Natural killer cell (primary cell): Measurements from ENCODE around the gene SLC29A1. TPM values are rescaled to one million over a fixed set of nuclear protein-coding genes. Genes with fewer than 3 reads are reported as not detected.

Source experiments
- ATAC-seq, 3 donors: fragments of 150-1000 bp in 2 of 3; fragments of 200-7000 bp in 1 of 3; cut with Tn5 transposase; 1 replicate in 1 of 3; 2 replicates in 2 of 3; pipeline ENCODE4 v1.10.0; 2021; ENCODE audit warnings: mild to moderate bottlenecking in 2 of 3, moderate library complexity in 2 of 3
- DNase-seq, 2 donors: peaks; one replicate each; pipeline versions ENCODE4 v3.0.0 to v3.0.0-alpha.2; 2013 to 2021; ENCODE audit warnings: mixed read lengths in 1 of 2
- H3K27ac ChIP-seq: one replicate; pipeline ENCODE4 v1.5.1; 2013; ENCODE audit warnings: mild to moderate bottlenecking, low read length
- H3K27me3 ChIP-seq: one replicate; pipeline ENCODE4 v1.6.1; 2013; ENCODE audit warnings: low read length; ENCODE audit not compliant: control insufficient read depth, insufficient read depth
- H3K36me3 ChIP-seq: one replicate; pipeline ENCODE4 v1.6.1; 2013; ENCODE audit warnings: low read length; ENCODE audit not compliant: control insufficient read depth, insufficient read depth
- H3K4me1 ChIP-seq: one replicate; pipeline ENCODE4 v1.6.1; 2013; ENCODE audit warnings: low read length; ENCODE audit not compliant: control insufficient read depth, insufficient read depth
- H3K4me3 ChIP-seq: one replicate; pipeline ENCODE4 v1.5.1; 2013; ENCODE audit warnings: low read length
- H3K9me3 ChIP-seq: one replicate; pipeline ENCODE4 v1.6.1; 2013; ENCODE audit warnings: low read length; ENCODE audit not compliant: control insufficient read depth, insufficient read depth
- H3K27ac Mint-ChIP-seq, 2 donors: one replicate each; pipeline ENCODE4 v1.8.0; 2022; ENCODE audit warnings: mild to moderate bottlenecking in 2 of 2, mixed read lengths in 2 of 2, moderate library complexity in 1 of 2
- H3K27me3 Mint-ChIP-seq, 2 donors: one replicate each; pipeline ENCODE4 v1.8.0; 2022; ENCODE audit warnings: low read depth in 2 of 2, mixed read lengths in 2 of 2
- H3K36me3 Mint-ChIP-seq: one replicate; pipeline ENCODE4 v1.8.0; 2022; ENCODE audit warnings: mixed read lengths
- H3K4me1 Mint-ChIP-seq, 2 donors: one replicate each; pipeline ENCODE4 v1.8.0; 2022; ENCODE audit warnings: mixed read lengths in 2 of 2
- H3K4me3 Mint-ChIP-seq: one replicate; pipeline ENCODE4 v1.8.0; 2022; ENCODE audit warnings: mild to moderate bottlenecking, moderate library complexity, mixed read lengths
- H3K9me3 Mint-ChIP-seq, 2 donors: one replicate each; pipeline ENCODE4 v1.8.0; 2022; ENCODE audit warnings: mixed read lengths in 2 of 2
- WGBS: methylation state at CpG from one replicate; pipeline ENCODE4 v1.1.7; 2013; ENCODE audit warnings: missing lambda C conversion rate; ENCODE audit not compliant: insufficient coverage; 5-methylcytosine and 5-hydroxymethylcytosine counted together
- intact Hi-C: fragments of 100-400 bp; cut with micrococcal nuclease; formaldehyde crosslinking; loops from one replicate; pipeline ENCODE4 v1.14.2; 2022
- total RNA-seq, 4 donors: library from RNA; stranded (reverse); fragments of 120-200 nt in 1 of 4; gene quantifications; one replicate each; pipeline versions ENCODE4 v1.2.3 to v1.2.4, GENCODE V29; 2013 to 2022
- TF ChIP-seq, protein P1 (sequence below): fragments of 200-600 bp; IDR thresholded peaks from one replicate; pipeline ENCODE4 v1.8.0; 2022; ENCODE audit warnings: antibody characterized with exemption

SLC29A1 gene
- total RNA-seq, 3 donors from 2014 or later (not counting 1 experiment from before 2014, with no cell fraction given): 2.2 to 5.5 (median 5.2) TPM

DNA sequence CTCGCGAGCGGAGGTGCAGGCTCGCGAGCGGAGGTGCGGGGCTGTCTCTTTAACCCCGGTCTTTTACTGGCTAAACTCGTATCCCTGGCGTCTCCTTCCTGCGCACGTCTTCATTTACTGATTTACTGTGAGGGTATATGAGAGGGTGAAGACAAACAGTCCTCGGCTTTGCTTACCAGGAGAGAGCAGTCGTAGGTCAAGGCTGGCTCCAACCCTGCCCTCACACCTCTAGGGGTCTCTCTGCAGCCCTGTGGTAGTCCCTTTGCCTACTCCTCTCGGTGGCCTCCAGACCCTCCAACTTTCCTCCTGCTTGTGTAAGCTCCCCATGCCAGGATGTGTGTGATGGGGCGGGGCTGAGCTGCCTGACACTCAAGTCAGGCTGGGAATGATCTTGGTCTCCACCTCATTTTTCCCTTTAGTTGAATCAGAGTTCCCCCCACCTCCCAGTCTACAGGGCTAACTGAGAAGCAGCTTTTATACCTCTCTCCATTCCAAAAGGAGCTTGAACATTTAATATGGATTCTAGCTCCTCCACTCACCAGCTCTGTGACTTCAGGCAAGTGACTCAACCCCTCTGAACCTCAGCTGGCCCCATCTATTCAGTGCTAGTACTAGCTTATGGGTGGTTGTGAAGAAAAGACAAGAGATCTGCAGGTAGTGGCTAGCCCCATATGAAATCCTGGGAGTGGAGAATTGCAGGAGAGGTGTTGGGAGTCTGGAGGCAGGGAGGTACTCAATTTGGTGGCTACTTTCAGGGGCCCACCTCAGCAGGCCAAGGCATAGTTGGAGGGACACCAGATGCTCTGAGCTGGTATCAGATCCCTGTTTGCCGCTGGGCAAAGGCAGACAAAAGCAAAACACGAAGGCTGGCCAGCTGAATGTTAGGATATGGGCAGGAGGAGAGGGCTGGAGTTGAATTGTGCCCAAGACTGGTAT, 902 bp downstream of the SLC29A1 start:
- Histone ChIP-seq H3K27me3 (no peaks in the 10 kb centered on the region), H3K4me1 (peaks cover 26% of the 10 kb centered on the region), H3K4me3 (peak overlapping the region; percentile 27), H3K36me3 (no peaks in the 10 kb centered on the region), H3K27ac (no peak overlapping the region), H3K9me3 (no peaks in the 10 kb centered on the region)
- no peaks in the 10 kb centered on the region for H3K36me3 Mint-ChIP-seq
- DNase-seq: no peak
- H3K4me1 Mint-ChIP-seq: peaks cover 16 to 33% of the 10 kb centered on the region in 2 donors
- no peaks in the 10 kb centered on the region for H3K9me3 Mint-ChIP-seq
- peak overlapping the region in 1 of 2 donors; percentile 45 for H3K27ac Mint-ChIP-seq
- TF ChIP-seq, protein P1, sequence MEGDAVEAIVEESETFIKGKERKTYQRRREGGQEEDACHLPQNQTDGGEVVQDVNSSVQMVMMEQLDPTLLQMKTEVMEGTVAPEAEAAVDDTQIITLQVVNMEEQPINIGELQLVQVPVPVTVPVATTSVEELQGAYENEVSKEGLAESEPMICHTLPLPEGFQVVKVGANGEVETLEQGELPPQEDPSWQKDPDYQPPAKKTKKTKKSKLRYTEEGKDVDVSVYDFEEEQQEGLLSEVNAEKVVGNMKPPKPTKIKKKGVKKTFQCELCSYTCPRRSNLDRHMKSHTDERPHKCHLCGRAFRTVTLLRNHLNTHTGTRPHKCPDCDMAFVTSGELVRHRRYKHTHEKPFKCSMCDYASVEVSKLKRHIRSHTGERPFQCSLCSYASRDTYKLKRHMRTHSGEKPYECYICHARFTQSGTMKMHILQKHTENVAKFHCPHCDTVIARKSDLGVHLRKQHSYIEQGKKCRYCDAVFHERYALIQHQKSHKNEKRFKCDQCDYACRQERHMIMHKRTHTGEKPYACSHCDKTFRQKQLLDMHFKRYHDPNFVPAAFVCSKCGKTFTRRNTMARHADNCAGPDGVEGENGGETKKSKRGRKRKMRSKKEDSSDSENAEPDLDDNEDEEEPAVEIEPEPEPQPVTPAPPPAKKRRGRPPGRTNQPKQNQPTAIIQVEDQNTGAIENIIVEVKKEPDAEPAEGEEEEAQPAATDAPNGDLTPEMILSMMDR: no peak
- H3K27me3 Mint-ChIP-seq: no peaks in the 10 kb centered on the region
- no peak for ATAC-seq
- WGBS: 15% methylated on average over 16 of the region's 18 CpGs
- H3K4me3 Mint-ChIP-seq: peak overlapping the region; percentile 78
- intact Hi-C loops: loop anchor here (5.0 kb wide), 1 partner anchor 52 kb away; no protein-coding TSS in a partner anchor

DNA sequence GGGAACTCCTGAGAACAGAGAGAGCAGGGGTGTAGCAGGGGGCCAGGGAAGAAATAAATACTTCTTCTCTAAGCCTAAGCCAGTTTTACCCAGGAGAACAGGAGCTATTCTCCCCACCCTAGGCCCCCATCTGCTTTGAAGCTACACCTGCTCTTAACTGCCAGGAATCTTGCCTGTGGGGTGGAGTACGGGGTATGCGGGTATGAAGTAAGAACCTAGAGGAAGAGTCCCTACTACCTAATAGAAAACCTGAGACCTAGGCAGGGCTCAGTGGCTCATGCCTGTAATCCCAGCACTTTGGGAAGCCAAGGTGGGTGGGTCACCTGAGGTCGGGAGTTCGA, 1.5 kb downstream of the SLC29A1 start:
- Histone ChIP-seq H3K4me1 (peaks cover 20% of the 10 kb centered on the region), H3K4me3 (no peak overlapping the region), H3K9me3 (no peaks in the 10 kb centered on the region), H3K27ac (no peak overlapping the region), H3K36me3 (no peaks in the 10 kb centered on the region), H3K27me3 (no peaks in the 10 kb centered on the region)
- H3K27ac Mint-ChIP-seq: no peak overlapping the region
- H3K9me3 Mint-ChIP-seq: no peaks in the 10 kb centered on the region
- no peaks in the 10 kb centered on the region for H3K27me3 Mint-ChIP-seq
- 100% methylated on average over 2 of the region's 4 CpGs for WGBS
- intact Hi-C loops: loop anchor here (5.0 kb wide), 1 partner anchor 53 kb away; no protein-coding TSS in a partner anchor
- no peaks in the 10 kb centered on the region for H3K36me3 Mint-ChIP-seq
- no peak for DNase-seq
- peak overlapping the region; percentile 13 for H3K4me3 Mint-ChIP-seq
- TF ChIP-seq, protein P1: no peak
- peaks cover 16 to 29% of the 10 kb centered on the region in 2 donors for H3K4me1 Mint-ChIP-seq
- ATAC-seq: no peak

DNA sequence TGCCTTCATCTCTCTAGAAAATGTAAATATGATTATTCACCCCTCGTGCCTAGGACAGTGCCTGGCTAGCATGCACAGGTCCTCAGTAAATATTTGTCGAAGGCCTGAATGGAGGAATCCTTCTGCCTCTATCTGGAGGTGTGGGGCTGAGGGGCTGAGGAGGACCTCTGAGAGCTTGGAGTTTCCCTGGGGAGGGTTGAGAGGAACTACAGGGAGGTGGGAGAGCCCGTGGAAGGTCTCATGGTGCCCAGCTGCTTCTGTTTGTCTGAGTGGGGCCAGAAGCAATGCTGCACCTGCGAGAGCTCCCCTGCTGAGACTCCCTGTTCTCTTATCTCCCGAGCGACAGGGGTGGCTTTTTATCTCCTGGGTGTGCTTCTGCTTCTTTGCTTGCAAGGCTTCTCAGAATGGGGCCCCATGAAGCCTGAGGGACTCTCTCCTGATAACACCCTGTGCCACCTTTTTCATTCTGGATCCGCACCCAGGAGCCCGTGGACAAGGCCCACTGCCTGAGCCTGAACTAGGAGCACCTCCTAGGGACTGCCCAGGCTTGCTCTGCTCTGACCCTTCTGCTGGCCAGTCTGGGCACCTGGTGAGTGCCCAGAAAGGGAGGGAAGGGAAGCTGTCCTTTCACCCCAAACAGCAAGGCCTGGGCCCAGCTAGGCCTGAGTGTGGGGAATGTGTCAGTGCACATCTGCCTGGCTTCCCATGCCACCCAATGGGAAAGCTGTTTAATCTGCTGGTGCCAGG, 2.4 kb downstream of the SLC29A1 start:
- H3K9me3 Mint-ChIP-seq: no peaks in the 10 kb centered on the region
- Histone ChIP-seq H3K4me1 (peaks cover 19% of the 10 kb centered on the region), H3K36me3 (no peaks in the 10 kb centered on the region), H3K4me3 (no peak overlapping the region), H3K27me3 (no peaks in the 10 kb centered on the region), H3K27ac (no peak overlapping the region), H3K9me3 (no peaks in the 10 kb centered on the region)
- WGBS: 81% methylated on average over 8 of the region's 8 CpGs
- no peaks in the 10 kb centered on the region for H3K36me3 Mint-ChIP-seq
- no peak for DNase-seq
- H3K27me3 Mint-ChIP-seq: no peaks in the 10 kb centered on the region
- peaks cover 16 to 29% of the 10 kb centered on the region in 2 donors for H3K4me1 Mint-ChIP-seq
- H3K4me3 Mint-ChIP-seq: no peak overlapping the region
- no peak for ATAC-seq
- TF ChIP-seq, protein P1: no peak
- intact Hi-C loops: no loop called here
- no peak overlapping the region for H3K27ac Mint-ChIP-seq
